ENCODE measurements around the gene MDM2. TPM values are rescaled to one million over a fixed set of nuclear protein-coding genes. Genes with fewer than 3 reads are reported as not detected.

Gene MDM2
- total RNA-seq, 2 donors from 2014 or later: 36.1 to 95.6 TPM

GRCh38 chr12:68831272-68831671 is 23.3 kb downstream of the MDM2 start:
- H3K27ac ChIP-seq: no peak overlapping the region
- TF ChIP-seq CTCF (IDR thresholded peaks at IDR 0.05) (no peak), POLR2AphosphoS5 (IDR thresholded peaks at IDR 0.05) (no peak), POLR2A (IDR thresholded peaks at IDR 0.05) (no peak)
- H3K4me1 ChIP-seq (replicated peaks): no peaks in the 10 kb centered on the region
- no peaks in the 10 kb centered on the region for H3K9me3 ChIP-seq
- no peak overlapping the region for H3K4me3 ChIP-seq
- no peaks in the 10 kb centered on the region for H3K27me3 ChIP-seq (replicated peaks; ENCODE audit: insufficient read depth)
- intact Hi-C loops (cut with DNase I): loop anchor here (10.0 kb wide), 1 partner anchor 324 kb away; no protein-coding TSS in a partner anchor
- no peaks in the 10 kb centered on the region for H3K36me3 ChIP-seq
- 83% methylated on average over 6 of the region's 6 CpGs for WGBS
- DNase-seq (ENCODE audit: low spot score): no peak

- intact Hi-C loops (cut with DNase I): loop anchor here (10.0 kb wide), 1 partner anchor 323 kb away; no protein-coding TSS in a partner anchor
- Histone ChIP-seq H3K36me3 (no peaks in the 10 kb centered on the region), H3K27me3 (replicated peaks; ENCODE audit: insufficient read depth) (no peaks in the 10 kb centered on the region)
These were observed 23.9 kb downstream of the MDM2 start for GRCh38 chr12:68831751-68832503.

GRCh38 chr12:68832504-68832867 is 24.5 kb downstream of the MDM2 start:
- Histone ChIP-seq H3K36me3 (no peaks in the 10 kb centered on the region), H3K27me3 (replicated peaks; ENCODE audit: insufficient read depth) (no peaks in the 10 kb centered on the region), H3K9me3 (no peaks in the 10 kb centered on the region), H3K4me1 (replicated peaks) (no peaks in the 10 kb centered on the region), H3K27ac (no peak overlapping the region), H3K4me3 (no peak overlapping the region)
- WGBS: 83% methylated on average over 4 of the region's 4 CpGs
- DNase-seq (ENCODE audit: low spot score): no peak
- intact Hi-C loops (cut with DNase I): loop anchor here (10.0 kb wide), 1 partner anchor 322 kb away; no protein-coding TSS in a partner anchor
- TF ChIP-seq POLR2AphosphoS5 (IDR thresholded peaks at IDR 0.05) (no peak), CTCF (IDR thresholded peaks at IDR 0.05) (no peak), POLR2A (IDR thresholded peaks at IDR 0.05) (no peak)

More at GRCh38 chr12:68831751-68832503, 23.9 kb downstream of the MDM2 start:
- no peak for DNase-seq (ENCODE audit: low spot score)
- no peak overlapping the region for H3K4me3 ChIP-seq
- TF ChIP-seq POLR2AphosphoS5 (IDR thresholded peaks at IDR 0.05) (no peak), POLR2A (IDR thresholded peaks at IDR 0.05) (no peak), CTCF (IDR thresholded peaks at IDR 0.05) (no peak)
- 90% methylated on average over 14 of the region's 14 CpGs for WGBS
- H3K4me1 ChIP-seq (replicated peaks): no peaks in the 10 kb centered on the region
- no peaks in the 10 kb centered on the region for H3K9me3 ChIP-seq
- H3K27ac ChIP-seq: no peak overlapping the region

GRCh38 chr12:68833508-68833907 is 25.5 kb downstream of the MDM2 start:
- Histone ChIP-seq H3K27ac (no peak overlapping the region), H3K4me3 (no peak overlapping the region), H3K4me1 (replicated peaks) (no peaks in the 10 kb centered on the region), H3K36me3 (no peaks in the 10 kb centered on the region), H3K27me3 (replicated peaks; ENCODE audit: insufficient read depth) (no peaks in the 10 kb centered on the region), H3K9me3 (no peaks in the 10 kb centered on the region)
- intact Hi-C loops (cut with DNase I): loop anchor here (10.0 kb wide), 1 partner anchor 321 kb away; no protein-coding TSS in a partner anchor
- no peak for TF ChIP-seq POLR2AphosphoS5 (IDR thresholded peaks at IDR 0.05)
- no peak for TF ChIP-seq CTCF (IDR thresholded peaks at IDR 0.05)
- WGBS: 95% methylated on average over 4 of the region's 4 CpGs
- no peak for DNase-seq (ENCODE audit: low spot score)
